Motor neuron (in vitro differentiated cells): ENCODE measurements around the gene KCNAB1. TPM values are rescaled to one million over a fixed set of nuclear protein-coding genes. Genes with fewer than 3 reads are reported as not detected.

Experiments
- ATAC-seq, 8 experiments: fragments of 200-7000 bp; cut with Tn5 transposase; replicated peaks in 6 of 8; 2 replicates each; pipeline ENCODE4 v1.8.0; 2021; ENCODE audit warnings: mild to moderate bottlenecking in 8 of 8, moderate library complexity in 8 of 8
- H3K27ac ChIP-seq, 2 donors: fragments of 250-450 bp; sonication (Bioruptor Pico); 2 replicates each; pipeline ENCODE4 v1.9.0; 2021; ENCODE audit warnings: antibody characterized with exemption in 2 of 2, mild to moderate bottlenecking in 2 of 2, moderate library complexity in 1 of 2
- H3K4me1 ChIP-seq, 2 donors: fragments of 250-450 bp; sonication (Bioruptor Pico); replicated peaks in 1 of 2; 2 replicates each; pipeline ENCODE4 v1.6.1; 2021; ENCODE audit warnings: antibody characterized with exemption in 2 of 2, mild to moderate bottlenecking in 2 of 2, moderate library complexity in 1 of 2
- H3K4me3 ChIP-seq, 5 donors: fragments of 250-450 bp; sonication (Bioruptor Pico); 2 replicates each; pipeline ENCODE4 v1.9.0; 2021; ENCODE audit warnings: antibody characterized with exemption in 5 of 5, mild to moderate bottlenecking in 5 of 5, moderate library complexity in 4 of 5
- WGBS, 10 experiments: fragments of 450-650 bp; shearing (Covaris generic); methylation state at CpG; one replicate each; pipeline ENCODE4 v1.0.0; 2022; 5-methylcytosine and 5-hydroxymethylcytosine counted together
- in situ Hi-C, 9 experiments: fragments of 400-800 bp; cut with MboI; loops; one replicate each; pipeline ENCODE4 v1.15.0; 2021; ENCODE audit warnings: low sequenced_read_pairs in 9 of 9, low pct_unique_long_range_greater_than_20kb in 2 of 9; ENCODE audit not compliant: unreplicated experiment in 9 of 9
- total RNA-seq, 8 experiments: library from RNA; unstranded; fragments of 300-600 nt; gene quantifications; 2 replicates each; pipeline versions ENCODE4 v1.2.3 to v1.2.4, GENCODE V29; 2022

KCNAB1 gene
- total RNA-seq, 8 experiments from 2014 or later, result 1.7 to 4.8 (median 2.8) TPM

DNA sequence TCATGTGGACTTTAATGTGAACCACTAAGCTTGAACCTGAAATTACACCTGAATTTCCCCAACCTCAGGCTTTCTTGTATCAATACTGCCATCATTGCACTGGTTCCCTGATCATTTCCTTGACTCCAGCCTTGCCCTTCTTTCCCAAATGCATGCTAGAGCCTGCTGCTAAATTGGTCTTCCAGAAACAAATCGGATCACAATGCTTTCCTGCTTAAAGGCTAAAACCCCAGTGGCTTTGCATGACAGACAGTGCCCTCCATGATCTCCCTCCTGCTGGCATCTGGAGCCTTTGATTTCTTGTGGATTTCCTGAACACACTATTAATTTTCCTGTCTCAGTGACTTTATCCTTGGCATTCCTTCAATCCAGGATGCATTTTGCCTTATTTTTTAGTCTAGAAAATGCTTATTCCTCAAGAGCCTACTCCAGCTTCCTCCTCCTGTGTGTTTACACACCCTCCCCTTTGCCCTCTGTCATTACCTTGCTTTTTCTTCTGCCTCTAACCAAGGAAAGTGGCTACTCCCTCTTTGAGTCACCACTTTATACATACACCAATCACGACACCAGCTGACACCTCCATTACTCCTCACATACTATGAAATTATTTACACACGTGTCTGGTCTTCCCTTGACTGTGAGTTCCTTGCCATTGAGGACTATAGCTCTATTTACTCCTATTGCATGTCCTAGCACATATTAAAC lies 214.6 kb downstream of the KCNAB1 start:
- in situ Hi-C loops, result no loop called here
- H3K4me3 ChIP-seq, result no peak overlapping the region
- H3K4me1 ChIP-seq, result no peaks in the 10 kb centered on the region
- no peak overlapping the region for H3K27ac ChIP-seq
- peak in 6 of 8 experiments; percentile 84 to 100 (median 92) for ATAC-seq
- 0 to 100% (median 37%) methylated on average over 1 to 3 of the region's 3 CpGs; no CpG with 5 or more reads in 1 of the 10 experiments for WGBS, 10 experiments

DNA sequence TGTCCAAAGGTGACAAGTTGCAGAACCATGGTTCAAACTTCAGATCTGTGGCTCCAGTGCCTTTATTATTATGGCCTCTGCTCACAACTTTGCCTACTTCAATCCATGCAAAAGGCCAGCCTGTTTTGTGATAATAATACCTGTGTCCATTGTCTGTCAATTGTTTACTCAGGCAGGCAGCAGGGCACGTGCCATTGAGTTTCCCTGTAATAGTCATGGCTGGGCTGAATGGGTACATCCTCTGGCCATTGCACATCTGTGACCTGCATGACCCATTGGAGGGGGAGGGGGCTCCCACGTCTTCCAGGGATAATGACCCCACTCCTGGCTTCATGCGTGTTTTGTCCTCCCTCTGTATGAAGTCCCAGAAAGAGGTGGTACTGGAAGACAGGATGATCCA lies 219.1 kb downstream of the KCNAB1 start:
- Histone ChIP-seq H3K27ac (no peak overlapping the region), H3K4me1 (no peaks in the 10 kb centered on the region), H3K4me3 (no peak overlapping the region)
- WGBS, 10 experiments, result 30 to 80% (median 60%) methylated on average over 1 to 2 of the region's 3 CpGs; no CpG with 5 or more reads in 6 of the 10 experiments
- ATAC-seq, result no peak
- in situ Hi-C loops, result no loop called here

DNA sequence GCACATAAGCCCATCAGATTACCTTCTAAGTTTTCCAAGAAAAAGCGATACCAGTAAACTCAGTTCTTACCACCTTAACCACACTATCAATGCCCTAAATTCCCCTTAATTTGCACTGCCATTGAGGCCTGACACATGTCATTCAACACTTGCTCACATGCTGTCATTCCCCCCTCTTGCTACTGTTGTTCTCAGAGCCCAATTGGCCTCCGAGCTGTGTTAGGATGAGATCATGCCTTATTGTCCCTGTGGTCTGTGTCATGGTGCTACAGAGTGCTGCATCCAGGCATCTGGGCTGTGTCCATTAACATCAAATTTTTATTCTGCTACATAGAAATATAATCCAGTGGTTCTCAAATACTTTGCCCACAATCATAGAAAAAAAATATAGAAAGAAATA lies 221.0 kb downstream of the KCNAB1 start:
- Histone ChIP-seq H3K4me1 (no peaks in the 10 kb centered on the region), H3K27ac (no peak overlapping the region), H3K4me3 (no peak overlapping the region)
- peak in 2 of 8 experiments; percentile 86 to 95 for ATAC-seq
- in situ Hi-C loops, result no loop called here
- 33 to 100% (median 79%) methylated on average over 1 to 2 of the region's 2 CpGs; no CpG with 5 or more reads in 2 of the 10 experiments for WGBS, 10 experiments

DNA sequence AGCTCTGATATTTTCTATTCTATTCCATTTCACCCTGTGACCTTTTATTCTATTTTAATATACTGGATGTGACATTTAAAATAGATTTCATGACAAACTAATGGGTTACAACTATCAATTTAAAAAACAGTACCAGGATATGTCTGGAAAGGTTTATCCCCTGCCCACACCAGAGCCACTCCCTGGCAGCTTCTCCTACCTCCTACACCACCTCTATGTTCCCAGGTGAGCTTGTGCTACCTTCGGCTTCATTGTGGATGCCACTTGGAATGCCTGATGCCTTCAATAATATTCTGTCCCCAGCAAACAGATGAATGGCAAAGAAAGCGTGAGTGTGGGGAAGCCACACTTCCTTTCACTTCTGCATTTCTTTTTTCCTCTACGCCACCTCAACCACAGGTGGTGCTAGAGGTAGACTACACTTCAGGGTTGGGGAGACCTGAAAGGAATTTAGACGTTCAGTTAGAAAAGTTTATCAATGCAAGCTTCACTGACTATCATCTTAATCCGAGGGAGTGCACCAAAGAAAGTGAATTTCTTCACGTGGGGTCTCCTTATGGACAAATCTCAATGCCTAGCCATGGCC lies 221.5 kb downstream of the KCNAB1 start:
- no peak for ATAC-seq
- H3K4me1 ChIP-seq, result no peaks in the 10 kb centered on the region
- in situ Hi-C loops, result no loop called here
- H3K27ac ChIP-seq, result no peak overlapping the region
- WGBS, 10 experiments, result 45 to 100% (median 82%) methylated on average over 1 to 5 of the region's 6 CpGs; no CpG with 5 or more reads in 2 of the 10 experiments
- H3K4me3 ChIP-seq, result no peak overlapping the region

DNA sequence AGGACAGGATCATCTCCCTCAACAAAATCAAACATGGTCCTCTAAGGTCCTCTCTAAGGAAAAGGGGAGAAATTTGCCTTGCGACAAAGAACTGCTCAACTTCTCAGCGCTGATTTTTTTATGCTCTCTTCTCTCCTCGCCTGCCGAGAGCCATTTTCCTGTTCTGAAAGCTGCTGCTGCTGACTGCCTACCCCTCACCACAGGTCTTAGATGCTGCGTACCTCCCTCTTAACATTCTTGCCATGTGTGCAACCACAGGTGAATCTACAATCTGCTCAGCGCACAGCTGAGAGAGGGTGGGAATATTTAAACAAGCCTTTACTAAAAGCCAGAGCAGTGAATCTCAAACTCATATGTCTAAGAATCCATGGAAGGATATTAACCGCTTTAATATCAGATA lies 223.8 kb downstream of the KCNAB1 start:
- in situ Hi-C loops, result no loop called here
- no peaks in the 10 kb centered on the region for H3K4me1 ChIP-seq
- ATAC-seq, result no peak
- H3K27ac ChIP-seq, result no peak overlapping the region
- H3K4me3 ChIP-seq, result no peak overlapping the region
- 57 to 97% (median 91%) methylated on average over 1 to 7 of the region's 7 CpGs; no CpG with 5 or more reads in 2 of the 10 experiments for WGBS, 10 experiments

DNA sequence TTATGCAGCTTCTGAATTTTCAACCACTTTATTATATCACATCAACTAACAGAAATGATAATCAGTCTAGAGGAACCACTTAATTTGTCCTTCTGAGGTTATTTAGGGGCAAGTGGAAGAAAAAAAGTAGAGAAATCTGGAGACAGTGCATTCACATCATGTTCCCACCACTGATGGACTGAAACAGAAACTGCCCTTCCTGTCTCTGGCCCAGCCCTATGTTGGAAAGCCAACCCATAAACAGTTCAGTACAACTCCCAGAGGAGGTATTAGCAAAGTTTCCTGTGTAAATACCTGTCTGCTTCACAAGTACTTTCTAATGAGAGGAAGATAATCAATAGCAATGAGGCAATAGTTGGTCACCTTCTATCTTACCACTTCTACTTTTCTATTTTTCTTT lies 228.7 kb downstream of the KCNAB1 start:
- in situ Hi-C loops, result no loop called here
- H3K27ac ChIP-seq, result no peak overlapping the region
- no peak overlapping the region for H3K4me3 ChIP-seq
- H3K4me1 ChIP-seq, result no peaks in the 10 kb centered on the region
- ATAC-seq, result no peak

DNA sequence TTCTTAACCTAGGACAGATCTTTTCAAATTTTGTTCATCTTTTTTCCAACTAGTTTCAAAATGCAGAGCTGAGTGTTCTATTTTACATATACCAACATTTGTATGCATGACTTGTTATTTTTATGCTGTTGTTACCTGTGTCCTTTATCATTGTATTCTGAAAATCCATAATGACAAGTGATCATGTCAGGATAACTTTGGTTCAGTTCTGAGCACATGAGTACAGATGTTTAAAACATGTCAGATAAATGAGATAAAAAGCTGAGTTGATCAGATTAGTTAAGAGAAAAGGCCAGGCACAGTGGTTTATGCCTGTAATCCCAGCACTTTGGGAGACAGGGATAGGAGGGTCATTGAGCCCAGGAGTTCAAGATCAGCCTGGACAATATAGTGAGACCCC lies 229.6 kb downstream of the KCNAB1 start:
- H3K4me3 ChIP-seq, result no peak overlapping the region
- H3K27ac ChIP-seq, result no peak overlapping the region
- in situ Hi-C loops, result no loop called here
- no peak for ATAC-seq
- no peaks in the 10 kb centered on the region for H3K4me1 ChIP-seq

DNA sequence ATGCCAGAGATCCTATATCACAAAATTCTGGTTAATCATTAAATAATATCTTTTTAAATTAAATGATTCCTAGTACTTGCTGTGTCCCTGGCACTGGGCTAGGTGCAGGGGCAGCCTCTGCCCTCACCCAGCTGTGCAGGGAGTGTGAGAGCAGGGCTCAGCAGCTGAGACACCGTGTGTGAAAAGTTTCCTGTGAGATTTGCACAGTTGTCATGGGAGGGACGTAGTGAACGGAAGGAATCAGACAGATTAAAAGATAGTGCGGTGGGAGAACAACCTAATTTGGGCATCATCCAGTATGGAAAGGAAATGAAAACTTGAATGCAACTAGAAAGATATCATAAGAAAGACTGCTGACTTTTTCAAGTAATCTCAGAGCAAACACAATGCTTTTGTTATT lies 230.4 kb downstream of the KCNAB1 start:
- Histone ChIP-seq H3K4me1 (no peaks in the 10 kb centered on the region), H3K4me3 (no peak overlapping the region), H3K27ac (no peak overlapping the region)
- in situ Hi-C loops, result no loop called here
- ATAC-seq, result peak in 1 of 8 experiments; percentile 59
- 60 to 100% (median 81%) methylated on average over 1 to 4 of the region's 4 CpGs; no CpG with 5 or more reads in 2 of the 10 experiments for WGBS, 10 experiments

DNA sequence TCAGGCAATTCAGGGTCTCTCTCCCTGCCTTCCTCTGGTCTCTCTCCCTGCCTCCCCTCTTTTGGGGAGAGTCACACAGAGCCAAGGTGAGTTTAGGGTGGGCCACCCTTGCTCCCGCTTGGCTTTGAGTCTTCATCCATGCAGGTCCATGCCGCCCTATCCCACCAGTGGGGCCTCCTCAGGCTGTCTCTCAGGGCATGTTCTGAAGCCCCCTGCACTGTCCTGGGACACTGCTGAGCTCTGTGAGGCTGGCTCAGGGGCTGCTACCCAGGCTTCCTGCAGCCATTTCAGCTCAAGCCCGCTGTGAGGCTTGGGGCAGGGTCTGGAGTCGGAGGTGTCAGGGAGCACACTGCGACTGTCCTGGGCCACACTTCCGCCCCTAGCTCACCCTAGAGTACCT lies 231.4 kb downstream of the KCNAB1 start:
- in situ Hi-C loops, result no loop called here

DNA sequence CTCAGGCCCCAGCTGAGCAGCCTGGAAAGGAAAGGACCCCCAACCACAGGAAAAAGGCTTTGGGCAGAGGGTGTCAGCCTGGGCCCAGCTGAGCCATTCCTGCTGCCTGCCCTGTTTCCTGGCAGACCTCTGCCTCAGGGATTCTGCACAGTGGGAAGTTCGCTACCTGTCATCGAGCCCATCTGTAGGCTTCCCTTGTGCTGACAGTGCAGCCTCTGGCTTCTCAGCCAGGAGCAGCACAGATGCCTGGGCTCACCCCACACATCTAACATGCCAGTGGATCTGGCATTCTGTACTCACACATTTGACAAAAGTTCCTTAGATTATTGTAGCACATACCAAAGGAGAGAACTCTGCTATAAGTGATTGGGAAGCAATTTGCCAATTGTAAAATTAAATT lies 232.3 kb downstream of the KCNAB1 start:
- Histone ChIP-seq H3K4me1 (no peaks in the 10 kb centered on the region), H3K4me3 (no peak overlapping the region), H3K27ac (no peak overlapping the region)
- no peak for ATAC-seq
- WGBS, 10 experiments, result 90 to 100% (median 100%) methylated on average over 1 to 2 of the region's 2 CpGs; no CpG with 5 or more reads in 7 of the 10 experiments
- in situ Hi-C loops, result no loop called here

More for the DNA sequence above, 231.4 kb downstream of the KCNAB1 start:
- no peak for ATAC-seq
- no peak overlapping the region for H3K4me3 ChIP-seq
- WGBS, 10 experiments, result 95 to 100% methylated on average over 1 to 4 of the region's 6 CpGs; no CpG with 5 or more reads in 8 of the 10 experiments
- no peaks in the 10 kb centered on the region for H3K4me1 ChIP-seq
- H3K27ac ChIP-seq, result no peak overlapping the region

DNA sequence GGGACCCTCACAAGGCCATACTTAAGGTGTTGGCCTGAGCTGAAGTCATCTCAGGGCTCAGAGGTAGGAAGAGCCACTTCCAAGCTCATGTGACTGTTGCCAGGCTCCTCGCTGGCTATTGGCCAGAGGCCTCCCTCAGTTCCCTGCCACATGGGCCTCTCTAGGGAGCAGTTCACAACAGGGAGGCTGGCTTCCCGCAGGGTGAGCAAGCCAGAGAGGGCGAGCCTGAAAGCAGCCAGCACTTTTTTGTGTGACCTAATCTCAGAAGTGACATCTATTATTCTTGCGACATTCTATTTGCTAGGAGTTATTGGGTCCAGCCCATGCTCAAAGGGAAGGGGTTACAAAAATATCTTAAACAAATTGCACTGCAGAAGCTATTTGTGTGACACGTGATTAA lies 233.2 kb downstream of the KCNAB1 start:
- in situ Hi-C loops, result no loop called here
- no peaks in the 10 kb centered on the region for H3K4me1 ChIP-seq
- ATAC-seq, result peak in 2 of 8 experiments; percentile 46 to 52
- WGBS, 10 experiments, result 75 to 100% (median 94%) methylated on average over 2 of the region's 5 CpGs; no CpG with 5 or more reads in 7 of the 10 experiments
- H3K4me3 ChIP-seq, result no peak overlapping the region
- no peak overlapping the region for H3K27ac ChIP-seq

DNA sequence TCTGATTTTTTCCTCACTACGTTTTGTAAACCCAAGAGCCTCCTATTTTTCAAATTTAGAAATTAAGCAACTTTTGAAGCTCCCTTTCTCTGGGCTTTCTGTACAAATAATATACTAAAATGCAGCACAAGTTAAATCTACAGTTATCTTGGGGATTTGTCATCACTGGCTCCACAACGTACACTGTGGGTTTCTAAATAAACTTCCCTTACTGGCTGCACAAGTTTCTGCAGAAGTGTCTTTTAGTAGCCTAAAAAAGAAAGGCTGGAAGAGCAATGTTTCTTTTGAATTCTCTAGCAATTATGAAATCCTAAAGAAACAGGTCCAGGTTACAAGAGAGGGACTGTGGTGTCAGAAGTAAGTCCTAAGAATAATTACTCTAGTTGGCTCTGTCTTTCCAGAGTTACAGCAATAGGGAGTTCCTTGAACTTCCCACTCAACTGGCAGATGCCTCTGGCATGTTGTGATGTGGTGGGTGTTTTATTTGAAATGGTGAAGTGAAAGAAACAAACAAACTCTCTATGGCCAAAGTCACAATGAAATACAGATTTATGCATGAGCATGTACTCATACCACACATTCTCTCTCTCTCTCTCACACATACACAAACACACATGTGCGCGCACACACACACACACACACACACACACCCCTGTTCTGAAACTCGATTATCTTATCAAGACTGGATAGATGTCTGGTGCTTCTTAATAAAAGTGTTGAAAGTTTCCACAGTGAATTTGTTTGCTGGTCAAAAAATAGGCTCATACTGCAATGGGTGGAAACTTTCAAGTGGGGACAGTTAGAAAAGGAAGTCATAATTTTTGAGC lies 236.4 kb downstream of the KCNAB1 start:
- no peak overlapping the region for H3K4me3 ChIP-seq
- H3K27ac ChIP-seq, result no peak overlapping the region
- in situ Hi-C loops, result no loop called here
- WGBS, 10 experiments, result 11 to 100% (median 95%) methylated on average over 1 to 4 of the region's 5 CpGs
- peaks cover 2 to 3% of the 10 kb centered on the region in 2 donors for H3K4me1 ChIP-seq
- ATAC-seq, result peak in 3 of 8 experiments; percentile 24 to 77 (median 59)

DNA sequence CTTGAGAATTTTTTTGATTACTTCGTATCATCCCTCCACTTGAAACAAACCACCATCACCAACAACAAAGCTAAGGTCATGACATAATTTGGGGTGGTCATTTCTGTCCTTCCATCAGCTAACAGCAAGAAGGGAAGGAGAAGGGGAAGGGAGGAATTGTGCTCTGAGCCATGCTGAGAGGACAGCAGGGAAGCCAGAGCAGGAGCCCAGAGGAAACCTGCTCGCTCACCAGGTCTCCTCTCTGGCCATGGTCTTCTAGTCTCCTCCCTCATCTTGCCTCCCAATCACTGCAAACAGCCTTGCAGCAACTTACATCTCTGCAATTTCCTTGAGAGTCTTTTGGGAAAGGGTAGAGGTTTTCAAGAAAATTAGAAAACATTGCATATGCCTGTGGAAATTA lies 237.9 kb downstream of the KCNAB1 start:
- H3K4me1 ChIP-seq, result peaks cover 2 to 3% of the 10 kb centered on the region in 2 donors
- WGBS, 10 experiments, result 39 to 100% (median 87%) methylated on average over 1 to 2 of the region's 2 CpGs; no CpG with 5 or more reads in 1 of the 10 experiments
- in situ Hi-C loops, result no loop called here
- no peak overlapping the region for H3K27ac ChIP-seq
- no peak for ATAC-seq
- H3K4me3 ChIP-seq, result no peak overlapping the region
